Chondrocyte (in vitro differentiated cells): Measurements from ENCODE around the gene TNFRSF12A. TPM values are rescaled to one million over a fixed set of nuclear protein-coding genes. Genes with fewer than 3 reads are reported as not detected.

Experiments
- DNase-seq: peaks from one replicate; pipeline ENCODE4 v3.0.0; 2021; ENCODE audit warnings: mixed read lengths, low spot score
- H3K27ac Mint-ChIP-seq: one replicate; pipeline ENCODE4 v1.8.0; 2021; ENCODE audit warnings: mild to moderate bottlenecking, moderate library complexity, mixed read lengths; ENCODE audit not compliant: unreplicated experiment
- H3K27me3 Mint-ChIP-seq: 2 replicates; pipeline ENCODE4 v1.8.0; 2021; ENCODE audit warnings: low read depth, mixed read lengths
- H3K36me3 Mint-ChIP-seq: 2 replicates; pipeline ENCODE4 v1.8.0; 2021; ENCODE audit warnings: low read depth, mixed read lengths
- H3K4me1 Mint-ChIP-seq: 2 replicates; pipeline ENCODE4 v1.8.0; 2021; ENCODE audit warnings: low read depth, mild to moderate bottlenecking, mixed read lengths
- H3K4me3 Mint-ChIP-seq: one replicate; pipeline ENCODE4 v1.8.0; 2021; ENCODE audit warnings: mild to moderate bottlenecking, moderate library complexity, mixed read lengths; ENCODE audit not compliant: unreplicated experiment
- H3K9me3 Mint-ChIP-seq: 2 replicates; pipeline ENCODE4 v1.8.0; 2021; ENCODE audit warnings: low read depth, mixed read lengths
- CTCF ChIP-seq: fragments of 200-600 bp; sonication (generic); IDR thresholded peaks from 2 replicates; pipeline ENCODE4 v1.5.0; 2021; ENCODE audit warnings: antibody characterized with exemption, mild to moderate bottlenecking, moderate library complexity
- total RNA-seq: library from RNA; stranded (reverse); gene quantifications from 3 replicates; pipeline ENCODE4 v1.2.1, GENCODE V29; 2021

TNFRSF12A gene
- total RNA-seq, 1 donor from 2014 or later: 165 TPM

GRCh38 chr16:3070608-3071111 lies 50.5 kb downstream of the TNFRSF12A start:
- Mint-ChIP-seq H3K27ac (no peak overlapping the region), H3K27me3 (peaks cover 26% of the 10 kb centered on the region), H3K4me1 (peaks cover 3% of the 10 kb centered on the region), H3K36me3 (peaks cover 2% of the 10 kb centered on the region), H3K4me3 (no peak overlapping the region), H3K9me3 (no peaks in the 10 kb centered on the region)
- no peak for TF ChIP-seq CTCF
- DNase-seq: no peak

DNA sequence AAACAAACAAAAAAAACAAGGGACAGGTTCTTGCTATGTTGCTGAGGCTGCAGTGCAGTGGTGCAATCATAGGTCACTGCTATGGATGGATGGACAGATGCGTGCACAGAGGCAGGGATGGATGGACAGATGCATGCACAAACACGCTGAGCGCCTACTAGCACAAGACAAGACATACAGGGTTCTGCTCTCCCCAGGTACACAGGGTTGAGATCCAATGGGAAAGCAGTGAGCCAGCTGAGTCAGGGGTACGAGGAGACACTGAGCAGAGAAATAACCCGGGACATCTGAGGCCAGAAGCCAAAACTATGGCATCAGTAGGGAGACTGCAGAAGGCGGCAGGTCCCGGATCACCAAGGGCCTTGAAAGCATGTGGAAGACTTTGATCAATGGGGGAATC lies 51.5 kb downstream of the TNFRSF12A start:
- Mint-ChIP-seq H3K36me3 (peaks cover 2% of the 10 kb centered on the region), H3K27ac (no peak overlapping the region), H3K9me3 (no peaks in the 10 kb centered on the region), H3K4me3 (no peak overlapping the region), H3K4me1 (no peaks in the 10 kb centered on the region), H3K27me3 (peaks cover 26% of the 10 kb centered on the region)
- no peak for TF ChIP-seq CTCF
- DNase-seq: no peak

Other genes starting within 250 kb of the TNFRSF12A start
- gene ELOB, start 243.1 kb upstream of the TNFRSF12A start, total RNA-seq: 205 to 231 TPM (median 225 TPM) in 3 replicates
- not detected in 3 replicates for gene PRSS33, start 232.8 kb upstream of the TNFRSF12A start, total RNA-seq
- not detected in 3 replicates for gene PRSS41, start 221.9 kb upstream of the TNFRSF12A start, total RNA-seq
- not detected in 3 replicates for gene PRSS21, start 203.1 kb upstream of the TNFRSF12A start, total RNA-seq
- gene ZG16B, start 190.1 kb upstream of the TNFRSF12A start, total RNA-seq: 2.1 to 2.6 TPM in 2 of 3 replicates, not detected in the other
- gene PRSS22, start 162.2 kb upstream of the TNFRSF12A start, total RNA-seq: not detected in 3 replicates
- gene FLYWCH2, start 137.2 kb upstream of the TNFRSF12A start, total RNA-seq: 33.4 to 43.1 TPM (median 34.7 TPM) in 3 replicates
- gene FLYWCH1, start 108.4 kb upstream of the TNFRSF12A start, total RNA-seq: 36.1 to 47.1 TPM (median 38.6 TPM) in 3 replicates
- gene KREMEN2, start 56.1 kb upstream of the TNFRSF12A start, total RNA-seq: not detected in 3 replicates
- 8.2 to 15.9 TPM (median 9.5 TPM) in 3 replicates for gene PAQR4, start 51.0 kb upstream of the TNFRSF12A start, total RNA-seq
- 6.2 to 23.2 TPM (median 7.2 TPM) in 3 replicates for gene PKMYT1, start 39.9 kb upstream of the TNFRSF12A start, total RNA-seq
- not detected in 3 replicates for gene CLDN9, start 7.4 kb upstream of the TNFRSF12A start, total RNA-seq
- gene CLDN6, start 2.2 kb upstream of the TNFRSF12A start, total RNA-seq: 0.27 to 0.69 TPM in 2 of 3 replicates, not detected in the other
- gene HCFC1R1, start 3.6 kb downstream of the TNFRSF12A start, total RNA-seq: 74.0 to 101 TPM (median 79.3 TPM) in 3 replicates
- 27.4 to 33.4 TPM (median 28.8 TPM) in 3 replicates for gene THOC6, start 3.7 kb downstream of the TNFRSF12A start, total RNA-seq
- gene BICDL2, start 16.6 kb downstream of the TNFRSF12A start, total RNA-seq: not detected in 3 replicates
- gene MMP25, start 26.2 kb downstream of the TNFRSF12A start, total RNA-seq: 0.34 TPM in 1 of 3 replicates, not detected in the others
- 7.3 to 21.0 TPM (median 17.8 TPM) in 3 replicates for gene IL32, start 45.3 kb downstream of the TNFRSF12A start, total RNA-seq
- not detected in 3 replicates for gene ZSCAN10, start 78.9 kb downstream of the TNFRSF12A start, total RNA-seq
- 12.9 to 13.7 TPM (median 13.2 TPM) in 3 replicates for gene ZNF205, start 92.2 kb downstream of the TNFRSF12A start, total RNA-seq
- 10.6 to 13.0 TPM (median 10.8 TPM) in 3 replicates for gene ZNF213, start 114.7 kb downstream of the TNFRSF12A start, total RNA-seq
- 0.37 to 0.38 TPM in 2 of 3 replicates, not detected in the other for gene OR1F1, start 167.8 kb downstream of the TNFRSF12A start, total RNA-seq
- 6.6 to 7.8 TPM (median 7.6 TPM) in 3 replicates for gene ZNF200, start 214.8 kb downstream of the TNFRSF12A start, total RNA-seq
- not detected in 3 replicates for gene MEFV, start 236.3 kb downstream of the TNFRSF12A start, total RNA-seq